Glutamatergic neuron (in vitro differentiated cells): Measurements from ENCODE around the gene ASB13. TPM values are rescaled to one million over a fixed set of nuclear protein-coding genes. Genes with fewer than 3 reads are reported as not detected.
A peak's percentile ranks its signal among the peaks of the same experiment; 100 is the strongest.

ENCODE experiments used
- DNase-seq: peaks from one replicate; pipeline ENCODE4 v3.0.0; 2022
- H3K27ac Mint-ChIP-seq: one replicate; pipeline ENCODE4 v1.8.0; 2020; ENCODE audit warnings: mild to moderate bottlenecking, mixed read lengths, inconsistent platforms; ENCODE audit not compliant: unreplicated experiment
- H3K27me3 Mint-ChIP-seq: one replicate; pipeline ENCODE4 v1.8.0; 2020; ENCODE audit warnings: mild to moderate bottlenecking, moderate library complexity, mixed read lengths, inconsistent platforms; ENCODE audit not compliant: unreplicated experiment
- H3K36me3 Mint-ChIP-seq: one replicate; pipeline ENCODE4 v1.8.0; 2020; ENCODE audit warnings: mild to moderate bottlenecking, mixed read lengths, inconsistent platforms; ENCODE audit not compliant: unreplicated experiment
- H3K4me1 Mint-ChIP-seq: one replicate; pipeline ENCODE4 v1.8.0; 2020; ENCODE audit warnings: mild to moderate bottlenecking, low read depth, mixed read lengths, inconsistent platforms; ENCODE audit not compliant: unreplicated experiment
- H3K4me3 Mint-ChIP-seq: one replicate; pipeline ENCODE4 v1.8.0; 2020; ENCODE audit warnings: mild to moderate bottlenecking, mixed read lengths, inconsistent platforms; ENCODE audit not compliant: unreplicated experiment
- H3K9me3 Mint-ChIP-seq: one replicate; pipeline ENCODE4 v1.8.0; 2020; ENCODE audit warnings: mild to moderate bottlenecking, moderate library complexity, mixed read lengths, inconsistent platforms; ENCODE audit not compliant: unreplicated experiment
- CTCF ChIP-seq: fragments of 200-600 bp; sonication (generic); IDR thresholded peaks from one replicate; pipeline ENCODE4 v1.5.0; 2021; ENCODE audit not compliant: partially characterized antibody, unreplicated experiment
- total RNA-seq: library from RNA; stranded (reverse); fragmentation: NEBNext Ultra II Directional; extraction: Animal tissue kit (Norgen Biotek cat#: 25700); gene quantifications from one replicate; pipeline ENCODE4 v1.2.1, GENCODE V29; 2021; ENCODE audit not compliant: unreplicated experiment

ASB13 gene
- total RNA-seq, 1 donor from 2014 or later = 13.9 TPM

- TF ChIP-seq CTCF = no peak
- no peaks in the 10 kb centered on the region for H3K27me3 Mint-ChIP-seq
- peaks cover 16% of the 10 kb centered on the region for H3K4me1 Mint-ChIP-seq
- H3K9me3 Mint-ChIP-seq = peaks cover 5% of the 10 kb centered on the region
- peaks cover 4% of the 10 kb centered on the region for H3K36me3 Mint-ChIP-seq
- no peak overlapping the region for H3K4me3 Mint-ChIP-seq
- DNase-seq = no peak
- H3K27ac Mint-ChIP-seq = no peak overlapping the region
Measured at GRCh38 chr10:5617521-5617920, 48.9 kb downstream of the ASB13 start.

GRCh38 chr10:5616836-5617235, 49.6 kb downstream of the ASB13 start:
- peaks cover 4% of the 10 kb centered on the region for H3K36me3 Mint-ChIP-seq
- DNase-seq = no peak
- H3K4me3 Mint-ChIP-seq = no peak overlapping the region
- H3K27me3 Mint-ChIP-seq = no peaks in the 10 kb centered on the region
- peaks cover 6% of the 10 kb centered on the region for H3K9me3 Mint-ChIP-seq
- TF ChIP-seq CTCF = no peak
- peaks cover 16% of the 10 kb centered on the region for H3K4me1 Mint-ChIP-seq
- no peak overlapping the region for H3K27ac Mint-ChIP-seq

- peaks cover 4% of the 10 kb centered on the region for H3K36me3 Mint-ChIP-seq
- peaks cover 16% of the 10 kb centered on the region for H3K4me1 Mint-ChIP-seq
- peak; percentile 28 for DNase-seq
- peaks cover 6% of the 10 kb centered on the region for H3K9me3 Mint-ChIP-seq
- no peaks in the 10 kb centered on the region for H3K27me3 Mint-ChIP-seq
- H3K27ac Mint-ChIP-seq = no peak overlapping the region
- TF ChIP-seq CTCF = no peak
- no peak overlapping the region for H3K4me3 Mint-ChIP-seq
Measured at GRCh38 chr10:5616046-5616445, 50.3 kb downstream of the ASB13 start.

- H3K4me3 Mint-ChIP-seq = no peak overlapping the region
- no peaks in the 10 kb centered on the region for H3K27me3 Mint-ChIP-seq
Measured at GRCh38 chr10:5615316-5615715, 51.1 kb downstream of the ASB13 start.

More at GRCh38 chr10:5615316-5615715, 51.1 kb downstream of the ASB13 start:
- no peak for DNase-seq
- no peak for TF ChIP-seq CTCF
- Mint-ChIP-seq H3K27ac (no peak overlapping the region), H3K9me3 (peaks cover 6% of the 10 kb centered on the region), H3K36me3 (peaks cover 4% of the 10 kb centered on the region), H3K4me1 (peaks cover 18% of the 10 kb centered on the region)
